HG03064 (cell line): ENCODE results near the gene DPF3.

Source experiments
- ATAC-seq: cut with Tn5 transposase; IDR thresholded peaks from one replicate; pipeline ENCODE4 v1.9.1; 2021; ENCODE audit warnings: low read depth; ENCODE audit not compliant: unreplicated experiment

DPF3 gene

GRCh38 chr14:72904840-72905561 lies 11.1 kb upstream of the DPF3 start:
- ATAC-seq: no peak

GRCh38 chr14:72904218-72904617 lies 10.3 kb upstream of the DPF3 start:
- no peak for ATAC-seq

GRCh38 chr14:72903716-72904115 lies 9.8 kb upstream of the DPF3 start:
- ATAC-seq: no peak

- ATAC-seq: no peak
These were observed 9.1 kb upstream of the DPF3 start for GRCh38 chr14:72902801-72903530.

GRCh38 chr14:72901361-72901760 lies 7.5 kb upstream of the DPF3 start:
- no peak for ATAC-seq

- no peak for ATAC-seq
These were observed 4.5 kb upstream of the DPF3 start for GRCh38 chr14:72898448-72898847.

GRCh38 chr14:72894623-72895378 lies 900 bp upstream of the DPF3 start:
- ATAC-seq: no peak

GRCh38 chr14:72894323-72894622 lies 372 bp upstream of the DPF3 start:
- no peak for ATAC-seq

GRCh38 chr14:72892879-72893635 lies 844 bp downstream of the DPF3 start:
- ATAC-seq: peak; percentile 15

- no peak for ATAC-seq
These were observed 1.6 kb downstream of the DPF3 start for GRCh38 chr14:72892103-72892878.

- ATAC-seq: no peak
These were observed 2.2 kb downstream of the DPF3 start for GRCh38 chr14:72891666-72892102.

GRCh38 chr14:72889366-72889765 lies 4.5 kb downstream of the DPF3 start:
- no peak for ATAC-seq

GRCh38 chr14:72888636-72889201 lies 5.2 kb downstream of the DPF3 start:
- ATAC-seq: no peak

GRCh38 chr14:72888192-72888591 lies 5.7 kb downstream of the DPF3 start:
- no peak for ATAC-seq

GRCh38 chr14:72887514-72887913 lies 6.4 kb downstream of the DPF3 start:
- no peak for ATAC-seq

- ATAC-seq: no peak
These were observed 9.5 kb downstream of the DPF3 start for GRCh38 chr14:72884386-72884785.

GRCh38 chr14:72883961-72884360 lies 9.9 kb downstream of the DPF3 start:
- ATAC-seq: no peak

GRCh38 chr14:72883109-72883508 lies 10.8 kb downstream of the DPF3 start:
- no peak for ATAC-seq

- no peak for ATAC-seq
These were observed 11.4 kb downstream of the DPF3 start for GRCh38 chr14:72882463-72882862.

GRCh38 chr14:72882047-72882446 lies 11.9 kb downstream of the DPF3 start:
- ATAC-seq: no peak
